ENCODE results near the gene SAMD14.

The SAMD14 gene

DNA sequence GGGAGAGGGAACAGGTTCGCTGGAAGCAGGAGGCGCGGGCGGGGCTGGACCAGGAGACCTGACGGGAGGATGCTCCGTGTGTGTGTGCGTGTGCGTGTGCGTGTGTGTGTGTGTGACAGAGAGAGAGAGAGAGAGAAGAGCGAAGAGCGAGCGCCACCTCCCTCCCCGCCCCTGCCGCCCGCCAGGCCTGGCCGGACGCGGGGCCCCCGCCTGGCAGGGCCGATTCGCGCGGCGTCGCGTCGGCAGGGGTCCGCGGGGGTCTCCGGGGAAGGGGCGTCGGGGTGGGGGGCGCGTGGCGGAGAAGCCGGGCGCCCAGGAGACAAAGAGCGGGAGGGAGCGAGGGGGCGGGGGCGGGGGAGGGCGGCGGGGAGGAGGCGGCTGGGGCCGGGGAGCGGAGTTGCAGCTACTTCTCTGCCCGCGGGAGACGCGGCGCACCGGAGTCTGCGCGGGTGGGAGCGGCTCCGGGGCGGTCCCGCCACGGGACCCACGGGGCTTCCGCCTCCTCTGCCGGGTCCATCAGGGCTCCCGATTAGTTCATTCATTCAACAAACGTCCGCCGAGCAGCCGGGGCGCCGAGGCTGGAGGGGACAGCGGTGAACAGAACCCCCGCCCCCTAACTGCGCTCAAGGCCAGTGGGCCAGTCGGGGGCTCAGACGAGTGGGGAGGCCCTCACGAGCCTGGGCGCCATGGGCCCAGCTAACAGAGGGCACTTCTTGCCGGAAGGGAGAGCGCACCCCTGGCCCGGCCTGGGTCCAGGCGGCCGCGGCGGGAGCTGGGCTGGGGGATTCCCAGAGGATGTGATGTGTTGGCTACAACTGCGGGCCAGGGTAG is at the start of gene SAMD14:
Gene SAMD14 (minus strand): TSS at position 433 of the 831 bp plus-strand sequence. CDS start 5,201 bp downstream, outside the sequence.
- ATAC-seq, result peak; percentile 69
- Mint-ChIP-seq H3K4me1 (peaks cover 43% of the 10 kb centered on the region), H3K4me3 (peak within 1 kb of the TSS; percentile 67), H3K36me3 (peaks cover 42% of the 10 kb centered on the region), H3K27ac (peak within 1 kb of the TSS; percentile 88), H3K9me3 (no peaks in the 10 kb centered on the region)
- peak in 1 of 2 donors; percentile 69 for DNase-seq (ENCODE audit: low spot score in 2 of 2)

- DNase-seq (ENCODE audit: low spot score in 2 of 2) (no peak), ATAC-seq (peak; percentile 83)
- H3K27ac Mint-ChIP-seq, result no peak overlapping the region
- H3K9me3 Mint-ChIP-seq, result no peaks in the 10 kb centered on the region
- no peaks in the 10 kb centered on the region for H3K36me3 Mint-ChIP-seq
- H3K4me1 Mint-ChIP-seq, result peaks cover 15% of the 10 kb centered on the region
- peak overlapping the region; percentile 36 for H3K4me3 Mint-ChIP-seq
Measured at GRCh38 chr17:50177983-50178834, 48.2 kb upstream of the SAMD14 start.

GRCh38 chr17:50177476-50177875 is 47.5 kb upstream of the SAMD14 start:
- ATAC-seq, result no peak
- H3K9me3 Mint-ChIP-seq, result no peaks in the 10 kb centered on the region
- DNase-seq (ENCODE audit: low spot score in 2 of 2), result no peak
- H3K4me1 Mint-ChIP-seq, result peaks cover 10% of the 10 kb centered on the region
- H3K27ac Mint-ChIP-seq, result no peak overlapping the region
- H3K4me3 Mint-ChIP-seq, result no peak overlapping the region
- H3K36me3 Mint-ChIP-seq, result no peaks in the 10 kb centered on the region

DNA sequence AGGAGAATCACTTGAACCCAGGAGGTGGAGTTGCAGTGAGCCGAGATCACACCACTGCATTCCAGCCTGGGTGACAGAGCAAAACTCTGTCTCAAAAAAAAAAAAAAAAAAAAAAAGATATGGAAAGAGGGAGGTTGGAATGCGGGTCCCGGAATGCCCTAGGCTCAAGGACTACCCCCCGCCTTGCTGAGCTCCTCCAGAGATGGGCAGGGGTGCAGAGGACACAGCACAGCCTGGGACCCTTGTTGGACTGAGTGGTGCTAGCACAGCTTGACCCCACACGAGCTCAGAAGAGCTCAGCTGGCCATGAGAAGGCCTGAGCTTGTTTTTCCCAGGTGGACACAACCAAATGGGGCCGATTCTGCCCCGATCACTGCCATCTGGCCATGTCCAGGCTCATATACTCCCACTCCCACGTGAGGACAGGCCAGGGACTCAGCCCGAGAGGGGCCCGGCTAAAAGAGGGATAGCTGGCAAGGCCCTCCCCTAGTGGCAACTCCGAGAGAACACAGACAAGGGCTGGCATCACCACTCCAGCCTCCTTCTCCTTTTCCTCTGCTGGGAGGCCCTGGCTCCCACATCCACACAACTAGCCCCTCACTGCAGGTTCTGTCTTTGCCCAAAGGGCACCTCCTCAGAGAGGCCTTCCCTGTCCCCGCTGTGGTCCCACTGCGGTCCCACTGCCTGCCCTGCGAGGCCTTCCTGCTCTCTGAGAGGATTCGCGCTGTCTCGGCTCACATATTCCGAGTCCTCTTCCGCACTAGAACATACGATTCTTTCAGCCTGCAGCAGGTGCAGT is 46.8 kb upstream of the SAMD14 start:
- Mint-ChIP-seq H3K9me3 (no peaks in the 10 kb centered on the region), H3K27ac (no peak overlapping the region), H3K4me1 (peaks cover 10% of the 10 kb centered on the region), H3K36me3 (no peaks in the 10 kb centered on the region), H3K4me3 (no peak overlapping the region)
- ATAC-seq (no peak), DNase-seq (ENCODE audit: low spot score in 2 of 2) (no peak)

- no peak overlapping the region for H3K27ac Mint-ChIP-seq
- DNase-seq (ENCODE audit: low spot score in 2 of 2) (no peak), ATAC-seq (no peak)
- H3K9me3 Mint-ChIP-seq, result no peaks in the 10 kb centered on the region
- H3K36me3 Mint-ChIP-seq, result no peaks in the 10 kb centered on the region
- H3K4me1 Mint-ChIP-seq, result peaks cover 16% of the 10 kb centered on the region
- no peak overlapping the region for H3K4me3 Mint-ChIP-seq
Measured at GRCh38 chr17:50175035-50175807, 45.3 kb upstream of the SAMD14 start.

GRCh38 chr17:50174444-50174843 is 44.5 kb upstream of the SAMD14 start:
- no peak for ATAC-seq
- Mint-ChIP-seq H3K4me1 (peaks cover 19% of the 10 kb centered on the region), H3K27ac (no peak overlapping the region), H3K4me3 (no peak overlapping the region), H3K9me3 (no peaks in the 10 kb centered on the region), H3K36me3 (peaks cover 2% of the 10 kb centered on the region)
- no peak for DNase-seq (ENCODE audit: low spot score in 2 of 2)

- no peak for DNase-seq (ENCODE audit: low spot score in 2 of 2)
- no peak overlapping the region for H3K4me3 Mint-ChIP-seq
- no peak for ATAC-seq
- peaks cover 26% of the 10 kb centered on the region for H3K4me1 Mint-ChIP-seq
- H3K27ac Mint-ChIP-seq, result no peak overlapping the region
- H3K9me3 Mint-ChIP-seq, result no peaks in the 10 kb centered on the region
- H3K36me3 Mint-ChIP-seq, result peaks cover 6% of the 10 kb centered on the region
Measured at GRCh38 chr17:50173335-50173941, 43.5 kb upstream of the SAMD14 start.

- no peak for ATAC-seq
Measured at GRCh38 chr17:50172936-50173334, 43.0 kb upstream of the SAMD14 start.

DNA sequence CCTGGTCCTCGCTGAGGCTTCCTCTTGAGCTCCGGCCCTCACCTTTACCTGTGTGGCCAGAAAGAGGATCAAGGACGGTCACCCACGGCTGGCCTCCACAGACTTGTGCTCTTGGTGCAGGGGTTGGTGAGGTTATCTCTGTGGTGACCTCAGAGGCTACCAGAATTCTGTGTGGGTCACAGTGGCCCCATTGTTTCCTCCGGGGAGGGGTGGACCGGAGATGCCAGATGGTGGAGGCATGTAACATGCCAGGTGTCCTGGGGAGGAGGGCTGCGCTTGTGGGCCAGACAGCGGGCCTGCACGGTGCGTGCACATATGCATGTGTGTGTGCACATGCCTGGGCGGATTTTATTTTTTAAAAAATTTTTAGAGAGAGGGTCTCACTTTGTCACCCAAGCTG is 42.2 kb upstream of the SAMD14 start:
- Mint-ChIP-seq H3K9me3 (no peaks in the 10 kb centered on the region), H3K27ac (no peak overlapping the region), H3K36me3 (peaks cover 6% of the 10 kb centered on the region), H3K4me1 (peaks cover 19% of the 10 kb centered on the region), H3K4me3 (no peak overlapping the region)
- ATAC-seq, result no peak
- no peak for DNase-seq (ENCODE audit: low spot score in 2 of 2)

More at GRCh38 chr17:50172936-50173334, 43.0 kb upstream of the SAMD14 start:
- Mint-ChIP-seq H3K4me1 (peaks cover 21% of the 10 kb centered on the region), H3K9me3 (no peaks in the 10 kb centered on the region), H3K36me3 (peaks cover 6% of the 10 kb centered on the region), H3K4me3 (no peak overlapping the region), H3K27ac (no peak overlapping the region)
- DNase-seq (ENCODE audit: low spot score in 2 of 2), result no peak

- Mint-ChIP-seq H3K27ac (peak overlapping the region; percentile 30), H3K4me3 (no peak overlapping the region), H3K36me3 (peaks cover 6% of the 10 kb centered on the region), H3K9me3 (no peaks in the 10 kb centered on the region), H3K4me1 (peaks cover 19% of the 10 kb centered on the region)
- no peak for DNase-seq (ENCODE audit: low spot score in 2 of 2)
- ATAC-seq, result no peak
Measured at GRCh38 chr17:50171371-50172071, 41.6 kb upstream of the SAMD14 start.

DNA sequence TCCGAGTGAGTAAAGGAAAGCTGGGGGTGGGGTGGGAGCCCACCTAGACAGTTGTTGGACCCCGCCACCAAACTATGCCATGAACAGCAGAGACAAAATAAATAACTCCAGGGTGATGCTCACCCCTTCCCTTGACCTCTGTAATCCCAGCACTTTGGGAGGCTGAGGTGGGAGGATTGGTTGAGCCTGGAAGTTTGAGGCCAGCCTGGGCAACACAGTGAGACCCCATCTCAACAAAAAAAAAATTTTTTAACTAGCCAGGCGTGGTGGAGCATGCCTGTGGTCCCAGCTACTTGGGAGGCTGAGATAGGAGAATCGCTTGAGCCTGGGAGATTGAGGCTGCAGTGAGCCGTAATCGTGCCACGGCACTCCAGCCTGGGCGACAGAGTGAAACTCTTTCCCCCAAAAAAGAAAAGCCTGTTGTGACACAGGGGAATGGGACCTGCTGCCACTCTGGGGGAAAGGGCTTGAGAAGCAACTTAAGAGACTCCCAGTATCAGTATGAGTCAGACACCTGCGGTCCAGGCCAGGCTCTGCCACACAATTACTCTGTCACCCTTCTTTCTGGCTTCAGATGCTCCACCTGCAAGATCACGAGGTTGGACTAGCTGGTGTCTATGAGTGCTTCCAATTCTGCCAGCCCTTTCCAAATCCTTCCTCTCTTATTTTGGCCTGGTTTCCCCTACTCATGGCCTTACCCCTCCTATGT is 40.9 kb upstream of the SAMD14 start:
- H3K27ac Mint-ChIP-seq, result peak overlapping the region; percentile 30
- ATAC-seq, result peak; percentile 78
- H3K4me3 Mint-ChIP-seq, result no peak overlapping the region
- H3K4me1 Mint-ChIP-seq, result peaks cover 19% of the 10 kb centered on the region
- DNase-seq (ENCODE audit: low spot score in 2 of 2), result no peak
- H3K9me3 Mint-ChIP-seq, result no peaks in the 10 kb centered on the region
- peaks cover 6% of the 10 kb centered on the region for H3K36me3 Mint-ChIP-seq

DNA sequence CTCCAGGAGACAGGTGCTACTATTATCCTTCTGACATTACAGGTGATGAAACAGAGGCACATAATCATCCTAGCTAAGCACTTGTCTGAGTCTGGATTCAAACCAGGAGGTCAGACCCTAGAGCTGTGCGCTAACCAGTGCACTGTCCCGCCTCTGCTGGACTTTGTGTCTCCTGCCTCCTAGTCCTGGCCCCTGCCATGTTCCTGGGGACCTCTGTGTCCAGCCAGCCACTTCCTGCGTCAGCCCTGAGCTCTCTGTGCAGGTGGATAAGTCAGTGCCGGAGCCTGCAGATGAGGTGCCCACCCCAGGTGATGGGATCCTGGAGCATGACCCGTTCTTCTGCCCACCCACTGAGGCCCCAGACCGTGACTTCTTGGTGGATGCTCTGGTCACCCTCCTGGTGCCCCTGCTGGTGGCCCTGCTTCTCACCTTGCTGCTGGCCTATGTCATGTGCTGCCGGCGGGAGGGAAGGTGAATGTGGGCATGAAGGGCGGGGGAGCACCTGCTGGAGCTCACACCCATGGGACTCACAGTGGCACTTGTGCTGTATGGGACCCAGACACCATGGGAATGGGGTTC is 40.0 kb upstream of the SAMD14 start:
- no peak for DNase-seq (ENCODE audit: low spot score in 2 of 2)
- peaks cover 6% of the 10 kb centered on the region for H3K36me3 Mint-ChIP-seq
- peaks cover 19% of the 10 kb centered on the region for H3K4me1 Mint-ChIP-seq
- no peaks in the 10 kb centered on the region for H3K9me3 Mint-ChIP-seq
- no peak overlapping the region for H3K27ac Mint-ChIP-seq
- H3K4me3 Mint-ChIP-seq, result peak overlapping the region; percentile 57
- ATAC-seq, result no peak

Measured in stimulated activated effector memory CD8-positive, alpha-beta T cell treated with anti-CD3 and anti-CD28 coated beads, Interleukin-12 subunit alpha, Interleukin-12 subunit beta, amount 100 ng/mL, for 72 hours (primary cell).